Measurements from ENCODE around the gene RPL18. TPM values are rescaled to one million over a fixed set of nuclear protein-coding genes. Genes with fewer than 3 reads are reported as not detected.

The RPL18 gene
- total and polyA plus RNA-seq, 9 of the 15 experiments (the other 6 are each of a cell fraction or from before 2014, with no cell fraction given) = 312 to 2,635 (median 1,653) TPM

DNA sequence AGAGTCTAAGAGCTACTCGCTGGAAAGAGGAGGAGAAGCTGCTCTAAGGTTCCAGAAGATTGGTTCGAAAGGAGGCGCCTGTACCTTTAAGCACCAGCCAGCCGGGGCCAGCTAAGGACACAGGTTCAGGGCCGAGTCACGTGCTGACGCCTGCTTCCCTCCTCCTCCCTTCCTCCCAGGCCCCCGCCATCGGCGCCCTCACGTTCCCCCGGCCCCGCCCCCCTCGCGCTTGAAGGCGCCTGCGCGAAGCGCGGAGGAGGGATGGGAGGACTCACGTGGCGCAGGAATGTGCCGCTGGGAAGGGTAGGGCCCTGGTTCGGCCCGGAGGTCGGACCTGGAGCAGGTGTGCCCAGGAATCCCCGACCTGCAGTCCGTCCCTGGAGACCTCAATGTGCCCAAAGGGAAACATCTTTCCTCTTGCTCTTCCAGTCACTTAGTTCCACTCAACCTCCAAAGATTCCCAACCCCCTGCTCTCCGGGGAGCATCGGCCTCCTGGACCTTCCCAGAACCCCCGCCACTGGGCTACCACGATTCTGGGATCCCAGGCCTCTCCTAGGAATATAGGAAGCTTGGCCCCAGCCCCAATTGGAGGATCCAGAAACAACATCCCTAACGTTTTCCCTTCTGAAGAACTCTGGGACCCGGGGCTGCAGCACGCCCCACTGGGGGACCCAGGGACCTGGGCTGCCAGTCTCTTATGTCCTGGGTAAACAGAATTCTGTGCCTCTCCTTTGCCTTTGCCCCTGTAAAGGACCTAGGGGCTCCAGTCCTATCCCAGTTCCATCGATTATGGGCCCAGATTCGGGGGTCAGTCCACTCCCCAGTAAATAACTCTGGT lies 15.7 kb upstream of the RPL18 start (continued):
- TF ChIP-seq, protein P1, sequence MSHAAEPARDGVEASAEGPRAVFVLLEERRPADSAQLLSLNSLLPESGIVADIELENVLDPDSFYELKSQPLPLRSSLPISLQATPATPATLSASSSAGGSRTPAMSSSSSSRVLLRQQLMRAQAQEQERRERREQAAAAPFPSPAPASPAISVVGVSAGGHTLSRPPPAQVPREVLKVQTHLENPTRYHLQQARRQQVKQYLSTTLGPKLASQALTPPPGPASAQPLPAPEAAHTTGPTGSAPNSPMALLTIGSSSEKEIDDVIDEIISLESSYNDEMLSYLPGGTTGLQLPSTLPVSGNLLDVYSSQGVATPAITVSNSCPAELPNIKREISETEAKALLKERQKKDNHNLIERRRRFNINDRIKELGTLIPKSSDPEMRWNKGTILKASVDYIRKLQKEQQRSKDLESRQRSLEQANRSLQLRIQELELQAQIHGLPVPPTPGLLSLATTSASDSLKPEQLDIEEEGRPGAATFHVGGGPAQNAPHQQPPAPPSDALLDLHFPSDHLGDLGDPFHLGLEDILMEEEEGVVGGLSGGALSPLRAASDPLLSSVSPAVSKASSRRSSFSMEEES (CRISPR knock-in tag; IDR thresholded peaks at IDR 0.05) = peak; percentile 96
- TF ChIP-seq, protein P2, sequence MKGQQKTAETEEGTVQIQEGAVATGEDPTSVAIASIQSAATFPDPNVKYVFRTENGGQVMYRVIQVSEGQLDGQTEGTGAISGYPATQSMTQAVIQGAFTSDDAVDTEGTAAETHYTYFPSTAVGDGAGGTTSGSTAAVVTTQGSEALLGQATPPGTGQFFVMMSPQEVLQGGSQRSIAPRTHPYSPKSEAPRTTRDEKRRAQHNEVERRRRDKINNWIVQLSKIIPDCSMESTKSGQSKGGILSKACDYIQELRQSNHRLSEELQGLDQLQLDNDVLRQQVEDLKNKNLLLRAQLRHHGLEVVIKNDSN (CRISPR knock-in tag; IDR thresholded peaks at IDR 0.05) = peak; percentile 96
- peak in 1 of 2 experiments; percentile 11; a peak in 1 of 4 replicates for TF ChIP-seq KDM1A (IDR thresholded peaks at IDR 0.05)
- TF ChIP-seq CHD1 (IDR thresholded peaks at IDR 0.05; ENCODE audit: low read length) = no peak
- peak; percentile 70 for TF ChIP-seq CBFA2T2 (conservative IDR thresholded peaks at IDR 0.05)
- peak in 1 of 2 experiments; percentile 94; a peak in 2 of 4 replicates for TF ChIP-seq NONO (IDR thresholded peaks at IDR 0.05; ENCODE audit: low read depth in 2 of 2, low read length in 1 of 2)
- TF ChIP-seq ZNF140 (CRISPR knock-in tag; IDR thresholded peaks at IDR 0.05) = no peak
- TF ChIP-seq ZEB2 (IDR thresholded peaks at IDR 0.05) = peak; percentile 40; the same call in 1 of the 2 replicates
- no peak for TF ChIP-seq NFYB (IDR thresholded peaks at IDR 0.05; ENCODE audit: extremely low read depth, insufficient read length)
- TF ChIP-seq NCOA4 (IDR thresholded peaks at IDR 0.05; ENCODE audit: partially characterized antibody) = no peak
- TF ChIP-seq L3MBTL2 (IDR thresholded peaks at IDR 0.05) = peak; percentile 85
- no peak for TF ChIP-seq ZNF764 (CRISPR knock-in tag; IDR thresholded peaks at IDR 0.05; ENCODE audit: low read depth)
- no peak for TF ChIP-seq PCBP2 (IDR thresholded peaks at IDR 0.05; ENCODE audit: low read depth, low read length, poor library complexity, severe bottlenecking)
- 0 out of 4 replicates have a peak, but pooled peaks of 1 of the 2 experiments have one; percentile 41 for TF ChIP-seq TRIM24 (IDR thresholded peaks at IDR 0.05)
- no peak for TF ChIP-seq ZNF124 (CRISPR knock-in tag; IDR thresholded peaks at IDR 0.05)
- no peak for TF ChIP-seq ILK (tag; IDR thresholded peaks at IDR 0.05; ENCODE audit: borderline replicate concordance, low read depth)
- peak; percentile 67 for TF ChIP-seq POLR2G (IDR thresholded peaks at IDR 0.05; ENCODE audit: low read depth, low read length)
- no peak for TF ChIP-seq SP2 (IDR thresholded peaks at IDR 0.05; ENCODE audit: extremely low read depth, low read depth, low read length, poor library complexity, severe bottlenecking)
- no peak for TF ChIP-seq HNRNPL (IDR thresholded peaks at IDR 0.05; ENCODE audit: low read depth, low read length)
- TF ChIP-seq ETV1 (tag; conservative IDR thresholded peaks at IDR 0.05; ENCODE audit: low read depth) = peak; percentile 57; the same call in 1 of the 2 replicates
- no peak for TF ChIP-seq ZNF707 (CRISPR knock-in tag; conservative IDR thresholded peaks at IDR 0.05)
- no peak for TF ChIP-seq TRIM28 (IDR thresholded peaks at IDR 0.05)
- peak; percentile 46 for TF ChIP-seq POLR2B (IDR thresholded peaks at IDR 0.05; ENCODE audit: low read depth, partially characterized antibody)
- no peak for TF ChIP-seq HDAC6 (IDR thresholded peaks at IDR 0.05; ENCODE audit: low read depth, low read length)
- 0 out of 2 replicates have a peak, but pooled peaks have one; percentile 3 for TF ChIP-seq SPI1 (IDR thresholded peaks at IDR 0.05; ENCODE audit: borderline replicate concordance, low read depth, low read length)
- no peak for TF ChIP-seq JUNB (CRISPR knock-in tag; conservative IDR thresholded peaks at IDR 0.05)
- peak; percentile 70; the same call in 1 of the 2 replicates for TF ChIP-seq ZFP1 (CRISPR knock-in tag; IDR thresholded peaks at IDR 0.05)
- 0 out of 2 replicates have a peak, but pooled peaks have one; percentile 5 for TF ChIP-seq DPF2 (IDR thresholded peaks at IDR 0.05)

Data from K562 (cell line).